Measurements from ENCODE around the gene SH3BP1. TPM values are rescaled to one million over a fixed set of nuclear protein-coding genes. Genes with fewer than 3 reads are reported as not detected.

The SH3BP1 gene
- polyA plus RNA-seq, 1 donor from 2014 or later = 0.63 TPM

GRCh38 chr22:37701141-37701786 is 61.8 kb downstream of the SH3BP1 start:
- no peak overlapping the region for H3K27ac ChIP-seq (ENCODE audit: low read length)
- no peak overlapping the region for H3K4me3 ChIP-seq (ENCODE audit: low read length)
- no peaks in the 10 kb centered on the region for H3K27me3 ChIP-seq (ENCODE audit: insufficient read depth, low read depth, low read length)
- peaks cover 12% of the 10 kb centered on the region for H3K79me2 ChIP-seq (replicated peaks; ENCODE audit: insufficient read depth, low read length)
- H3K9me2 ChIP-seq (ENCODE audit: insufficient read depth, low read length) = no peaks in the 10 kb centered on the region
- no peaks in the 10 kb centered on the region for H4K20me1 ChIP-seq (ENCODE audit: insufficient read depth)
- H3K9me3 ChIP-seq (ENCODE audit: low read length) = no peaks in the 10 kb centered on the region
- no peak overlapping the region for H3K9ac ChIP-seq (ENCODE audit: low read length)
- H3K4me2 ChIP-seq (ENCODE audit: low read length) = no peak overlapping the region
- no peaks in the 10 kb centered on the region for H3K36me3 ChIP-seq (ENCODE audit: insufficient read depth, low read length)
- TF ChIP-seq MXI1 (conservative IDR thresholded peaks at IDR 0.05; ENCODE audit: poor library complexity, severe bottlenecking) (no peak), TAF1 (IDR thresholded peaks at IDR 0.05; ENCODE audit: low read depth) (no peak), EZH2 (IDR thresholded peaks at IDR 0.05; ENCODE audit: borderline replicate concordance, insufficient read depth, low read length, poor library complexity, severe bottlenecking) (no peak), EP300 (conservative IDR thresholded peaks at IDR 0.05; ENCODE audit: poor library complexity, severe bottlenecking) (no peak), CTCF (IDR thresholded peaks at IDR 0.05; ENCODE audit: poor library complexity, severe bottlenecking) (no peak), POLR2AphosphoS5 (IDR thresholded peaks at IDR 0.05) (no peak)
- TF ChIP-seq, protein P1, sequence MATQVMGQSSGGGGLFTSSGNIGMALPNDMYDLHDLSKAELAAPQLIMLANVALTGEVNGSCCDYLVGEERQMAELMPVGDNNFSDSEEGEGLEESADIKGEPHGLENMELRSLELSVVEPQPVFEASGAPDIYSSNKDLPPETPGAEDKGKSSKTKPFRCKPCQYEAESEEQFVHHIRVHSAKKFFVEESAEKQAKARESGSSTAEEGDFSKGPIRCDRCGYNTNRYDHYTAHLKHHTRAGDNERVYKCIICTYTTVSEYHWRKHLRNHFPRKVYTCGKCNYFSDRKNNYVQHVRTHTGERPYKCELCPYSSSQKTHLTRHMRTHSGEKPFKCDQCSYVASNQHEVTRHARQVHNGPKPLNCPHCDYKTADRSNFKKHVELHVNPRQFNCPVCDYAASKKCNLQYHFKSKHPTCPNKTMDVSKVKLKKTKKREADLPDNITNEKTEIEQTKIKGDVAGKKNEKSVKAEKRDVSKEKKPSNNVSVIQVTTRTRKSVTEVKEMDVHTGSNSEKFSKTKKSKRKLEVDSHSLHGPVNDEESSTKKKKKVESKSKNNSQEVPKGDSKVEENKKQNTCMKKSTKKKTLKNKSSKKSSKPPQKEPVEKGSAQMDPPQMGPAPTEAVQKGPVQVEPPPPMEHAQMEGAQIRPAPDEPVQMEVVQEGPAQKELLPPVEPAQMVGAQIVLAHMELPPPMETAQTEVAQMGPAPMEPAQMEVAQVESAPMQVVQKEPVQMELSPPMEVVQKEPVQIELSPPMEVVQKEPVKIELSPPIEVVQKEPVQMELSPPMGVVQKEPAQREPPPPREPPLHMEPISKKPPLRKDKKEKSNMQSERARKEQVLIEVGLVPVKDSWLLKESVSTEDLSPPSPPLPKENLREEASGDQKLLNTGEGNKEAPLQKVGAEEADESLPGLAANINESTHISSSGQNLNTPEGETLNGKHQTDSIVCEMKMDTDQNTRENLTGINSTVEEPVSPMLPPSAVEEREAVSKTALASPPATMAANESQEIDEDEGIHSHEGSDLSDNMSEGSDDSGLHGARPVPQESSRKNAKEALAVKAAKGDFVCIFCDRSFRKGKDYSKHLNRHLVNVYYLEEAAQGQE (IDR thresholded peaks at IDR 0.05; ENCODE audit: borderline replicate concordance) = no peak
- no peaks in the 10 kb centered on the region for H3F3A ChIP-seq (ENCODE audit: insufficient read depth, low read length, poor library complexity, severe bottlenecking)
- H2AFZ ChIP-seq (ENCODE audit: low read depth, low read length) = no peak overlapping the region

DNA sequence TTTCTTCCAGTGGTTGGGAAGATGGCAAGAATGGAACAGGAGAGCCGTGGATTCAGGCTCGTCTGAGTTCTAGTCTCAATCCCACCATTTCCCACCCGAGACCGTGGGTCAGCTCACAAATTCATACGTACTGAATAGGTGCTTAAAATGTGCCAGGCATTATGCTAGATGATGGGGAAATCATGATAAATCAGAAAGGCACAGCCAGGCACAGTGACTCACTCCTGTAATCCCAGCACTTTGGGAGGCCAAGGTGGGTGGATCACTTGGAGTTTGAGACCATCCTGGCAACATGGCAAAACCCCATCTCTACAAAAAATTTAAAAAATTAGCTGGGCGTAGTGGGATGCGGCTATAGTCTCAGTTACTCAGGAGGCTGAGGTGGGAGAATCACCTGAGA is 64.4 kb downstream of the SH3BP1 start:
- H3K9me2 ChIP-seq (ENCODE audit: insufficient read depth, low read length) = no peaks in the 10 kb centered on the region
- H3K36me3 ChIP-seq (ENCODE audit: insufficient read depth, low read length) = no peaks in the 10 kb centered on the region
- H3K4me3 ChIP-seq (ENCODE audit: low read length) = no peak overlapping the region

More for the DNA sequence above, 64.4 kb downstream of the SH3BP1 start:
- H2AFZ ChIP-seq (ENCODE audit: low read depth, low read length) = no peak overlapping the region
- H3K27me3 ChIP-seq (ENCODE audit: insufficient read depth, low read depth, low read length) = no peaks in the 10 kb centered on the region
- no peaks in the 10 kb centered on the region for H3K79me2 ChIP-seq (replicated peaks; ENCODE audit: insufficient read depth, low read length)
- no peaks in the 10 kb centered on the region for H4K20me1 ChIP-seq (ENCODE audit: insufficient read depth)
- no peak for TF ChIP-seq CTCF (IDR thresholded peaks at IDR 0.05; ENCODE audit: poor library complexity, severe bottlenecking)
- no peak overlapping the region for H3K27ac ChIP-seq (ENCODE audit: low read length)
- H3K9me3 ChIP-seq (ENCODE audit: low read length) = no peaks in the 10 kb centered on the region
- H3K4me2 ChIP-seq (ENCODE audit: low read length) = no peak overlapping the region
- H3F3A ChIP-seq (ENCODE audit: insufficient read depth, low read length, poor library complexity, severe bottlenecking) = no peaks in the 10 kb centered on the region
- H3K9ac ChIP-seq (ENCODE audit: low read length) = no peak overlapping the region

Measured in neural cell (in vitro differentiated cells).